Stimulated activated naive B cell treated with anti-CD40 and anti-IgM and Interleukin-4, amounts not matched to agents 10 μg/mL and 1 μg/mL and 100 μg/mL, for 72 hours (primary cell): ENCODE results near the gene IHH.
A peak's percentile ranks its signal among the peaks of the same experiment; 100 is the strongest.

Experiments
- ATAC-seq, 2 donors: fragments of 150-1000 bp; cut with Tn5 transposase; replicated peaks; 2 replicates each; pipeline ENCODE4 v1.10.0; 2021; ENCODE audit warnings: moderate library complexity in 1 of 2
- DNase-seq: peaks from one replicate; pipeline ENCODE4 v3.0.0; 2021
- H3K27ac Mint-ChIP-seq: one replicate; pipeline ENCODE4 v1.8.0; 2022; ENCODE audit warnings: mild to moderate bottlenecking, mixed read lengths
- H3K27me3 Mint-ChIP-seq, 2 donors: one replicate each; pipeline ENCODE4 v1.8.0; 2022; ENCODE audit warnings: mixed read lengths in 2 of 2
- H3K36me3 Mint-ChIP-seq, 2 donors: one replicate each; pipeline ENCODE4 v1.8.0; 2022; ENCODE audit warnings: mixed read lengths in 2 of 2, mild to moderate bottlenecking in 1 of 2
- H3K4me1 Mint-ChIP-seq, 2 donors: one replicate each; pipeline ENCODE4 v1.8.0; 2022; ENCODE audit warnings: mixed read lengths in 2 of 2, mild to moderate bottlenecking in 1 of 2
- H3K4me3 Mint-ChIP-seq, 2 donors: one replicate each; pipeline ENCODE4 v1.8.0; 2022; ENCODE audit warnings: mild to moderate bottlenecking in 2 of 2, mixed read lengths in 2 of 2, moderate library complexity in 1 of 2
- H3K9me3 Mint-ChIP-seq, 2 donors: one replicate each; pipeline ENCODE4 v1.8.0; 2022; ENCODE audit warnings: mixed read lengths in 2 of 2, mild to moderate bottlenecking in 1 of 2

Gene IHH

GRCh38 chr2:219025637-219026585 is 34.8 kb downstream of the IHH start:
- Mint-ChIP-seq H3K27ac (no peak overlapping the region), H3K27me3 (peaks cover 19 to 53% of the 10 kb centered on the region in 2 donors), H3K9me3 (no peaks in the 10 kb centered on the region), H3K4me3 (no peak overlapping the region), H3K4me1 (peaks cover 1 to 5% of the 10 kb centered on the region in 2 donors), H3K36me3 (no peaks in the 10 kb centered on the region)
- ATAC-seq (no peak), DNase-seq (no peak)

GRCh38 chr2:219024059-219024458 is 36.7 kb downstream of the IHH start:
- DNase-seq (no peak), ATAC-seq (no peak)
- Mint-ChIP-seq H3K4me1 (no peaks in the 10 kb centered on the region), H3K27ac (no peak overlapping the region), H3K4me3 (no peak overlapping the region), H3K9me3 (no peaks in the 10 kb centered on the region), H3K27me3 (peaks cover 12 to 51% of the 10 kb centered on the region in 2 donors), H3K36me3 (no peaks in the 10 kb centered on the region)

DNA sequence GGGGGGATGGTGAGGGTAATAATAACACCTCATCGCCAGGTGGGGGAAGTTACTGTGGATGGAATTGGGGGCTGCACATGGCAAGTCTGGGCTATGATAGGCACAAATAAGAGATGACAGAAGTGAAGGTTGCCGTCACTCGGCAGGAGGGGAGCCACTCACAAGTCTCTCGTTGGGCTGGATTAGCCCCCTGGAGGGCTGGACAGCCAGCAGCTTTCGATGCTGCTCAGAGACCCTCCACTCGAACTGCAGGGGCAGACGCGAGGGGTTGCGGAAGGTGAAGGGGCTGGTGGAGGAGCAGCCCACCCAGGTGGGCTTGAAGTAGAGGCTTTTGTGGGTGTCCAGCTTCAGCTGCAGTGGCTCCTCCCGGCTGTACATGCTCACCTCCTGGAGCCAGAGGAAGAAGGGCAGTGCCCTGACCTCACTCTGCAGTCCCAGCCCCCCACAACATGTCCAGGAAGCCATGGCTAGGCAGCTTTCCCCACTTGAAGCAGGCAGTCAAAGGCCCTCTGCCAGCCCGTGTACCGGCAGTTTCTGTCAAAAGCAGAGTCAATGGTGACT is 37.6 kb downstream of the IHH start:
- H3K4me1 Mint-ChIP-seq: no peaks in the 10 kb centered on the region
- peaks cover 12 to 58% of the 10 kb centered on the region in 2 donors for H3K27me3 Mint-ChIP-seq
- no peak overlapping the region for H3K27ac Mint-ChIP-seq
- no peaks in the 10 kb centered on the region for H3K9me3 Mint-ChIP-seq
- DNase-seq (no peak), ATAC-seq (no peak)
- no peaks in the 10 kb centered on the region for H3K36me3 Mint-ChIP-seq
- no peak overlapping the region for H3K4me3 Mint-ChIP-seq

- Mint-ChIP-seq H3K4me3 (no peak overlapping the region), H3K36me3 (no peaks in the 10 kb centered on the region), H3K27ac (peak overlapping the region; percentile 47), H3K27me3 (peaks cover 17 to 58% of the 10 kb centered on the region in 2 donors), H3K4me1 (no peaks in the 10 kb centered on the region), H3K9me3 (no peaks in the 10 kb centered on the region)
- DNase-seq (no peak), ATAC-seq (no peak)
These were observed 38.1 kb downstream of the IHH start for GRCh38 chr2:219022616-219023015.

- ATAC-seq: no peak
- Mint-ChIP-seq H3K4me3 (no peak overlapping the region), H3K36me3 (no peaks in the 10 kb centered on the region), H3K27me3 (peaks cover 19 to 58% of the 10 kb centered on the region in 2 donors), H3K27ac (no peak overlapping the region), H3K9me3 (no peaks in the 10 kb centered on the region), H3K4me1 (no peaks in the 10 kb centered on the region)
- no peak for DNase-seq
These were observed 38.7 kb downstream of the IHH start for GRCh38 chr2:219022041-219022440.

DNA sequence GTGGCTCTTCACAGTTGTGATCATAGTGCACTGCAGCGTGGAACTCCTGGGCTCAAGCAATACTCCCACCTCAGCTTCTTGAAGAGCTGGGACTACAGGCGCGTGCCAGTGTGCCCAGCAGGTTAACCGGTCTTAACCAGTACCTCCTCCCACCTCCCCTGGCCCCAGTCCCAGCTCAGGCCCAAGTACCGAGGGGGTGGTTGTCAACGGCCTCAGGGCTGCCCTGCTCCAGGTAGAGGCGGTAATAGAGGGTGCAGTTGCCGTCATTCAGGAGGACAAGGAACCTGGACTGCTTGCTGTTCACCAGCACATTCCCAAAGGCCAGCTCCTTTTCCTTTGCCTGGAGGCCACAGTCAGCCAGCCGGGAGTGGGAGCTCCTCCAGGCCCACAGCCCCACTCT is 39.1 kb downstream of the IHH start:
- Mint-ChIP-seq H3K27me3 (peaks cover 23 to 58% of the 10 kb centered on the region in 2 donors), H3K4me1 (no peaks in the 10 kb centered on the region)

DNA sequence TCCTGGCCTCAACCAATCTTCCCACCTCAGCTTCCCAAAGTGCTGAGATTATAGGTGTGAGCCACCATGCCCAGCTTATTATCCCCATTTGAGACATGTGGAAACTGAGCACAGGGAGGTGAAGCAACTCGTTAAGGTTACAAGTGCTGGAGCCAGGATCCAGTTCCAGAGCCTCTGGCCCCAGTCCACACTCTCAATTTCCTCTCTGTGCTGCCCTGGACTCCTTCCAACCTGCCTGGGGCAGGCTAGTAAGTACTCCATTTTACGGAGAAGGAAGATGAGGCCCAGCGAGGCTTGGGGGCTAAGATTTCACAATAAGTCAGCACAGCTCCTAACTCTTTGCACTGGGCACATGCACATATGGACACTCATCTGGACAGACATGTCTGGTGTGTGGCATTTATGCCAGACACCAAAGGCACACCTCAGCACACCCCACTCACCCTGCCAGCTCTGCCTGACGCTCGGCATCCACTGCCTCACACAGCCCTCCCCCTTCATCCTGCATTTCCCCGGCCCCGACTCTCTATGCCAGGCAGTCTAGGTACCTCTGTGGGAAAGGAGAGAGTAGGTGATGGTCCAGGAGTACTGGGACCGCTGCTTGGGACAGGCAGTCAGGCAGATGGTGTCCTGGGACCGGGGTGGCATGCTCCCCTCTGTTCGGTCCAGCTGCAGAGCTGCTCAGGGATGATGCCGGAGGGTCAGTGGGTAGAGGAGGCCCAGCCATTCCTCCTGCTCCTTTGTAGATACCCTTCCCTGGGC is 39.9 kb downstream of the IHH start:
- ATAC-seq (no peak), DNase-seq (no peak)
- Mint-ChIP-seq H3K4me1 (no peaks in the 10 kb centered on the region), H3K36me3 (no peaks in the 10 kb centered on the region), H3K27ac (no peak overlapping the region), H3K9me3 (no peaks in the 10 kb centered on the region), H3K4me3 (no peak overlapping the region), H3K27me3 (peaks cover 25 to 61% of the 10 kb centered on the region in 2 donors)

More for the DNA sequence above, 39.1 kb downstream of the IHH start:
- Mint-ChIP-seq H3K36me3 (no peaks in the 10 kb centered on the region), H3K9me3 (no peaks in the 10 kb centered on the region), H3K27ac (no peak overlapping the region), H3K4me3 (no peak overlapping the region)
- no peak for DNase-seq
- ATAC-seq: no peak

DNA sequence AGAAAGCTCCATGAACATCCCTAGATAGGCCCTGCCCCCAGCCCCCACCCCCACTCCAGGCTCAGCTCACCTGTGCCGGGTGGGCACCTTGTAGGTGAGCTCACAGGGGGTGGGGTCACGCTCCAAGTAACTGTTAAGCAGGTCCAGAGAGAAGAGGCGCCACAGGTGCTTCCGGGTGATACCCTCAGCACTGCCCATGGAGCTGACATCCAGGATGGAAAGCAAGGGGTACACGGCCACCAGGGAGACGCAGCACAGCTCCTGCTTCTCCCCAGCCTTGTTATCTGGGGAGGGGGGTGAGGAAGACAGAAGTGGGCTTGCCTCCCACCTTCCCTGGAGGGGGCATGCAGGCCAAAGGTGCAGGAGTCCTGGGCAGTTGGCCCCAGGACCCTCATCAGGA is 41.3 kb downstream of the IHH start:
- no peak overlapping the region for H3K27ac Mint-ChIP-seq
- no peaks in the 10 kb centered on the region for H3K9me3 Mint-ChIP-seq
- H3K36me3 Mint-ChIP-seq: no peaks in the 10 kb centered on the region
- peaks cover 32 to 75% of the 10 kb centered on the region in 2 donors for H3K27me3 Mint-ChIP-seq
- no peak for DNase-seq
- H3K4me1 Mint-ChIP-seq: no peaks in the 10 kb centered on the region
- no peak for ATAC-seq
- H3K4me3 Mint-ChIP-seq: no peak overlapping the region

GRCh38 chr2:219018726-219019125 is 42.0 kb downstream of the IHH start:
- DNase-seq: no peak
- Mint-ChIP-seq H3K4me1 (no peaks in the 10 kb centered on the region), H3K9me3 (no peaks in the 10 kb centered on the region), H3K4me3 (no peak overlapping the region), H3K27me3 (peaks cover 39 to 77% of the 10 kb centered on the region in 2 donors), H3K27ac (no peak overlapping the region), H3K36me3 (no peaks in the 10 kb centered on the region)
- ATAC-seq: no peak

DNA sequence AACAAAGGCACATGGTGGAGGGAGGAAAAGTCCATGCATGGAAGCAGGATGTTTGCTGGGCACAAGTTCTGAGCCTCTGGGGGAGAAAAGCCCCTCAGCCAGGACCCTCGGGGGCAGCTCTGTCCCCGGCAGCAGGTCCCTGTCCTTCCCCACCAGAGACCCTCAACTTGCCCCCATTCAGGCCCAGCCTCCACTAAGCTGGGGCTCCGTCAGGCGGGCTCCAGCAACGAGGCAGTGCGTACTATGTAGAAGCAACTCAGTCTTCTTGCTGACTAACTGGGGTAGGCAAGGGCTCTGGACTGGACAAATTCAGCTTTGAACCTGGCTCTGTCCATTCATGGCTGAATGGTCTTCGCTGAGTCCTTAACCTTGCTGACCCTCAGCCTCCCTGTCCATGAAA is 42.4 kb downstream of the IHH start:
- H3K4me3 Mint-ChIP-seq: no peak overlapping the region
- DNase-seq (no peak), ATAC-seq (no peak)
- H3K27me3 Mint-ChIP-seq: peaks cover 43 to 77% of the 10 kb centered on the region in 2 donors
- H3K4me1 Mint-ChIP-seq: no peaks in the 10 kb centered on the region
- no peak overlapping the region for H3K27ac Mint-ChIP-seq
- H3K36me3 Mint-ChIP-seq: no peaks in the 10 kb centered on the region
- H3K9me3 Mint-ChIP-seq: no peaks in the 10 kb centered on the region

DNA sequence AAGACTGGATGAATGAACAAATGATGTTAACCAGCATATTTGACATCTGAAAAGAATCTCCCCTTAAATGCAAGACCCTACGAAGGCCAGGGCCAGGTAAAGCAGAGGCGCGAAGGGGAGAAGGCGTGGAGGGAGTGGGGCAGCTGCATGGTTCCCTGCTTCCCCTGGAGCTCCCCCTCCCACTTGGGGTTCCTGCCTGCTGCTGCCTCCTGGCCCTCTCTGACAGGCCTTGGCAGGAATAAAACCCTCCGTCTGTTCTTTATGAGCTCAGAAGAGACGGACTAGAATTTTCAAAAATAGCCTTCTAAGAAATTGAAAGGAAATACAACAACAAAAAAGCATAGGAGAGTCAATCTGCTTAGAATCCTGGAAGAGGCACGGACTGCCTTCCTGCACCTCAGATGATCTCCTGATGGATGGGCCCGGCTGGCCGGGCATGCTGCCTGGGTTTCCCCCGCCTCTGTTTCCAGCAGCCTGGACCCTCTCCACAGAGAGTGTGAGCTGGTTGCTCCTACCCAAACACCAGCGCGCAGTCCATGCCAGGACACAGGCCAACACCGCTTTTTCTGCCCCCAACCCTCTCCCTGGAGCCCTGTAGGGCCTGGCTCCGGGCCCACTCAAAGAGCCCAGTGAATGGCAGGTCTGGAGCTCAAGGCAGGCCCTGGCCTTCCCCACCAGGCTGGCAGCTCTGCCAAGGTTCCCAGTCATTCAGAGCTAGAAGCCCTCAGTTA is 43.4 kb downstream of the IHH start:
- DNase-seq (no peak), ATAC-seq (no peak)
- H3K36me3 Mint-ChIP-seq: no peaks in the 10 kb centered on the region
- no peak overlapping the region for H3K27ac Mint-ChIP-seq
- H3K4me1 Mint-ChIP-seq: no peaks in the 10 kb centered on the region
- H3K4me3 Mint-ChIP-seq: no peak overlapping the region
- H3K9me3 Mint-ChIP-seq: no peaks in the 10 kb centered on the region
- H3K27me3 Mint-ChIP-seq: peaks cover 46 to 74% of the 10 kb centered on the region in 2 donors

GRCh38 chr2:219016721-219017120 is 44.0 kb downstream of the IHH start:
- Mint-ChIP-seq H3K4me1 (no peaks in the 10 kb centered on the region), H3K36me3 (no peaks in the 10 kb centered on the region), H3K27me3 (peaks cover 47 to 73% of the 10 kb centered on the region in 2 donors), H3K4me3 (no peak overlapping the region), H3K9me3 (no peaks in the 10 kb centered on the region), H3K27ac (no peak overlapping the region)
- ATAC-seq: no peak
- DNase-seq: no peak

DNA sequence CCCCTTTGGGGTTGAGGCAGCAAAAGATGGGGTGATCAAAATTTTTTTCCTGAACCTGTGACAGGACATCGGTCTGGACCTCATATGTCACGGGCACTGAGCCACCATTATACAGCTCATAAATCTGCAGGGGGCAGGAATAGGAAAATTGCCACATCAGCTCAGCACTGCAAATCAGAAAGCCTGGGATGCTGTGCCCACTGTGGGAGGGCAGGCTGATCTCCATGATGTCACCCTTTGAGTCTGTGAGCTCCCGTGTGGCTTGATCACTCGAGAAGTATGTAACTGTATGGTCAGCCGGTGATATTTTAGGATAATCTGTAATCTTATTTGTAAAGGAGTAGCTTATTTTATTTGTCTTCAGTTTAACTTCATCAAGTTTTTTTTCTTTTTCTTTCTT is 49.8 kb downstream of the IHH start:
- ATAC-seq (no peak), DNase-seq (no peak)
- peaks cover 0 to 1% of the 10 kb centered on the region in 2 donors for H3K9me3 Mint-ChIP-seq
- H3K36me3 Mint-ChIP-seq: no peaks in the 10 kb centered on the region
- H3K27ac Mint-ChIP-seq: no peak overlapping the region
- H3K4me3 Mint-ChIP-seq: no peak overlapping the region
- no peaks in the 10 kb centered on the region for H3K4me1 Mint-ChIP-seq
- peaks cover 68 to 74% of the 10 kb centered on the region in 2 donors for H3K27me3 Mint-ChIP-seq

GRCh38 chr2:219010162-219010756 is 50.5 kb downstream of the IHH start:
- DNase-seq (no peak), ATAC-seq (peak; percentile 72 to 76)
- H3K27me3 Mint-ChIP-seq: peaks cover 72 to 74% of the 10 kb centered on the region in 2 donors
- peaks cover 0 to 1% of the 10 kb centered on the region in 2 donors for H3K36me3 Mint-ChIP-seq
- H3K27ac Mint-ChIP-seq: no peak overlapping the region
- H3K4me1 Mint-ChIP-seq: no peaks in the 10 kb centered on the region
- peaks cover 0 to 1% of the 10 kb centered on the region in 2 donors for H3K9me3 Mint-ChIP-seq
- H3K4me3 Mint-ChIP-seq: no peak overlapping the region
